HL-60 (cell line): ENCODE measurements around the gene SMPDL3B.

Source experiments
- DNase-seq, 2 experiments: peaks; one replicate each; pipeline ENCODE4 v3.0.0-alpha.2; 2010 to 2020; ENCODE audit warnings: low read depth in 1 of 2, low spot score in 1 of 2
- H3K27ac ChIP-seq: fragments of 250-450 bp; sonication (Bioruptor Pico); replicated peaks from 2 replicates; pipeline ENCODE4 v1.5.1; 2020; ENCODE audit warnings: mild to moderate bottlenecking, moderate library complexity
- H3K27me3 ChIP-seq: fragments of 250-450 bp; sonication (Bioruptor Pico); 2 replicates; pipeline ENCODE4 v1.5.1; 2021; ENCODE audit warnings: mild to moderate bottlenecking, moderate library complexity; ENCODE audit not compliant: insufficient read depth, poor library complexity, severe bottlenecking
- H3K4me3 ChIP-seq: replicated peaks from 2 replicates; pipeline ENCODE4 v1.5.1; 2011; ENCODE audit warnings: mild to moderate bottlenecking, control low read depth, low read length; ENCODE audit not compliant: insufficient read depth
- GABPA ChIP-seq: IDR thresholded peaks from 2 replicates; pipeline ENCODE4 v1.6.1; 2012; ENCODE audit warnings: low read depth
- POLR2AphosphoS5 ChIP-seq: IDR thresholded peaks from 2 replicates; pipeline ENCODE4 v1.6.1; 2012; ENCODE audit warnings: low read depth
- REST ChIP-seq: IDR thresholded peaks from 2 replicates; pipeline ENCODE4 v1.6.1; 2012; ENCODE audit warnings: low read depth; ENCODE audit not compliant: insufficient replicate concordance
- SPI1 ChIP-seq: IDR thresholded peaks from 2 replicates; pipeline ENCODE4 v1.6.1; 2012; ENCODE audit warnings: low read depth, mild to moderate bottlenecking, borderline replicate concordance
- TF ChIP-seq, protein P1 (sequence below): IDR thresholded peaks from one replicate; pipeline ENCODE4 v1.5.1; 2011; ENCODE audit warnings: low read length, control low read depth, inconsistent platforms; ENCODE audit not compliant: insufficient read depth

The SMPDL3B gene

DNA sequence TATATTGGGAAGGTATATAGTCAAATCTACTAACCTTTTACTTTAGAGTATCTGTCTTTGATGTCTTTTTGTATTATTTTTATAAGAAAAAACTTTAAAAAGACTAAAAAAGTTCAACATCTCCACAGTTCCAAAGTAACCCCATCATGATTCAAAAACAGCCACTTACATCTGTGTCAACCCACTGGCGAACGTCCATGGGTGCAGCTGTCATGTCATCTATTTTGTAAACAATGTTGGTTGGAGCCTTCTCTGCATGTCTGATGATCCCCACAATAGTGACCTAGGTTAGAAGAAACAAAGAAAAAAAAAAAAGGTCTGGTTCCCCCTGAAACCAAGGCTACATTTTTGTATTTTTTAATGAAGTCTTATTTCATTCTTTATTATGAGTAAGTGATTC, 28.0 kb upstream of the SMPDL3B start:
- H3K27ac ChIP-seq = no peak overlapping the region
- H3K4me3 ChIP-seq = no peak overlapping the region
- TF ChIP-seq POLR2AphosphoS5 = no peak
- no peak for TF ChIP-seq SPI1
- TF ChIP-seq GABPA = no peak
- TF ChIP-seq, protein P1, sequence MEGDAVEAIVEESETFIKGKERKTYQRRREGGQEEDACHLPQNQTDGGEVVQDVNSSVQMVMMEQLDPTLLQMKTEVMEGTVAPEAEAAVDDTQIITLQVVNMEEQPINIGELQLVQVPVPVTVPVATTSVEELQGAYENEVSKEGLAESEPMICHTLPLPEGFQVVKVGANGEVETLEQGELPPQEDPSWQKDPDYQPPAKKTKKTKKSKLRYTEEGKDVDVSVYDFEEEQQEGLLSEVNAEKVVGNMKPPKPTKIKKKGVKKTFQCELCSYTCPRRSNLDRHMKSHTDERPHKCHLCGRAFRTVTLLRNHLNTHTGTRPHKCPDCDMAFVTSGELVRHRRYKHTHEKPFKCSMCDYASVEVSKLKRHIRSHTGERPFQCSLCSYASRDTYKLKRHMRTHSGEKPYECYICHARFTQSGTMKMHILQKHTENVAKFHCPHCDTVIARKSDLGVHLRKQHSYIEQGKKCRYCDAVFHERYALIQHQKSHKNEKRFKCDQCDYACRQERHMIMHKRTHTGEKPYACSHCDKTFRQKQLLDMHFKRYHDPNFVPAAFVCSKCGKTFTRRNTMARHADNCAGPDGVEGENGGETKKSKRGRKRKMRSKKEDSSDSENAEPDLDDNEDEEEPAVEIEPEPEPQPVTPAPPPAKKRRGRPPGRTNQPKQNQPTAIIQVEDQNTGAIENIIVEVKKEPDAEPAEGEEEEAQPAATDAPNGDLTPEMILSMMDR = no peak
- TF ChIP-seq REST = no peak
- H3K27me3 ChIP-seq = no peaks in the 10 kb centered on the region
- no peak for DNase-seq

DNA sequence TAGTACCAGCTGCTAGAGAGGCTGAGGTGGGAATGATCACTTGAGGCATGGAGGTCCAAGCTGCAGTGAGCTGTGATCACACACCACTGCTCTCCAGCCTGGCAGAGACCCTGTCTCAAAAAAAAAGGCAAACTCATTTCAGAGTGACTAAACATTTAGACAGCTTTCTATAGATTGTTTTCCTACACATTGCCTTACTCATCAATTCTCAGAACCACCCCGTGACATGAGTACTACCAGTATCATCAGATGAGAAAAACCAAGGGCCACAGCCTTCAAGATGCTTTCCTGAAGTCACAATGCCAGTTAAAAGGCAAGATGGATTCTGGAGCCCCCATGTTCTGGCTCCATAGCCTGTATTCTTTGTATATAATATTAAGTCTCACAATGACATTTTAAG, 22.4 kb upstream of the SMPDL3B start:
- no peaks in the 10 kb centered on the region for H3K27me3 ChIP-seq
- H3K27ac ChIP-seq = no peak overlapping the region
- DNase-seq = no peak
- TF ChIP-seq POLR2AphosphoS5 = no peak
- TF ChIP-seq REST = no peak
- TF ChIP-seq, protein P1 = no peak
- TF ChIP-seq GABPA = no peak
- TF ChIP-seq SPI1 = no peak
- no peak overlapping the region for H3K4me3 ChIP-seq

- no peaks in the 10 kb centered on the region for H3K27me3 ChIP-seq
- TF ChIP-seq SPI1 = no peak
- TF ChIP-seq REST = no peak
- TF ChIP-seq POLR2AphosphoS5 = no peak
- no peak for DNase-seq
- H3K27ac ChIP-seq = peak overlapping the region; percentile 92
- H3K4me3 ChIP-seq = no peak overlapping the region
These were observed 19.7 kb upstream of the SMPDL3B start for GRCh38 chr1:27915082-27915575.
